Breast epithelium (tissue), 4 donors: ENCODE measurements around the gene RIPOR3. TPM values are rescaled to one million over a fixed set of nuclear protein-coding genes. Genes with fewer than 3 reads are reported as not detected.

Experiments used
- DNase-seq, 2 donors: peaks; one replicate each; pipeline ENCODE4 v3.0.0-alpha.2; 2019; ENCODE audit warnings: low spot score in 2 of 2
- H3K27ac ChIP-seq, 2 donors: fragments of 200-600 bp; sonication (generic) in 1 of 2; one replicate each; pipeline ENCODE4 v1.5.1; 2016 to 2019; ENCODE audit warnings: mild to moderate bottlenecking in 1 of 2
- H3K27me3 ChIP-seq, 2 donors: fragments of 200-600 bp; sonication (generic) in 1 of 2; one replicate each; pipeline versions ENCODE4 v1.5.1 to v1.6.0; 2017 to 2019; ENCODE audit warnings: control low read depth in 1 of 2, mild to moderate bottlenecking in 1 of 2
- H3K36me3 ChIP-seq: fragments of 200-600 bp; one replicate; pipeline ENCODE4 v1.5.1; 2019
- H3K4me1 ChIP-seq, 2 donors: fragments of 200-600 bp; sonication (generic); one replicate each; pipeline ENCODE4 v1.5.1; 2016 to 2019; ENCODE audit warnings: control low read depth in 1 of 2
- H3K4me3 ChIP-seq, 3 donors: fragments of 200-600 bp; sonication (generic); 1 replicate in 2 of 3; 2 replicates in 1 of 3; pipeline ENCODE4 v1.5.1; 2016 to 2019; ENCODE audit warnings: mild to moderate bottlenecking in 3 of 3, moderate library complexity in 2 of 3
- H3K9me3 ChIP-seq, 2 donors: fragments of 200-600 bp; sonication (generic) in 1 of 2; one replicate each; pipeline ENCODE4 v1.5.1; 2016 to 2019; ENCODE audit warnings: control low read depth in 1 of 2
- CTCF ChIP-seq, 3 donors: fragments of 450-650 bp; IDR thresholded peaks; one replicate each; pipeline ENCODE4 v1.5.1; 2016 to 2017; ENCODE audit warnings: antibody characterized with exemption in 3 of 3, mild to moderate bottlenecking in 3 of 3, moderate library complexity in 3 of 3
- POLR2A ChIP-seq: fragments of 450-650 bp; IDR thresholded peaks from one replicate; pipeline ENCODE4 v1.6.1; 2016; ENCODE audit warnings: antibody characterized with exemption, mild to moderate bottlenecking, moderate library complexity
- POLR2AphosphoS5 ChIP-seq, 3 donors: sonication (generic); formaldehyde crosslinking; IDR thresholded peaks; one replicate each; pipeline ENCODE4 v1.6.1; 2017; ENCODE audit warnings: antibody characterized with exemption in 3 of 3
- intact Hi-C: fragments of 100-400 bp; cut with DNase I; formaldehyde crosslinking; loops from one replicate; pipeline ENCODE4 v1.15.1; 2023; ENCODE audit warnings: low total_unique reads
- total RNA-seq, 3 donors: library from RNA; depleted of rRNA; stranded (reverse); fragments of >200 nt; gene quantifications; one replicate each; pipeline ENCODE4 v1.1.0, GENCODE V29; 2016

Gene RIPOR3
- total RNA-seq, 3 donors from 2014 or later = 4.5 to 35.5 (median 26.9) TPM

GRCh38 chr20:50536333-50536732, 155.0 kb downstream of the RIPOR3 start:
- Histone ChIP-seq H3K9me3 (no peaks in the 10 kb centered on the region), H3K36me3 (no peaks in the 10 kb centered on the region), H3K27me3 (no peaks in the 10 kb centered on the region), H3K27ac (no peak overlapping the region), H3K4me1 (peaks cover 0 to 4% of the 10 kb centered on the region in 2 donors), H3K4me3 (no peak overlapping the region)
- intact Hi-C loops = no loop called here
- no peak for DNase-seq
- no peak for TF ChIP-seq CTCF (IDR thresholded peaks at IDR 0.05)
- no peak for TF ChIP-seq POLR2A
- no peak for TF ChIP-seq POLR2AphosphoS5 (IDR thresholded peaks at IDR 0.05)

Other genes starting within 250 kb of the RIPOR3 start
- 10 to 100 TPM; 23.8 to 29.2 (median 28.5) TPM for gene PTPN1, start 181.2 kb downstream of the RIPOR3 start, total RNA-seq
- gene PARD6B, start 40.0 kb upstream of the RIPOR3 start, total RNA-seq = 10 to 100 TPM in 2 of 3 donors, 1 to 10 TPM in 1; 1.4 to 30.6 (median 13.4) TPM
- 10 to 100 TPM in 2 of 3 donors, 1 to 10 TPM in 1; 6.6 to 22.2 (median 10.5) TPM for gene BCAS4, start 103.5 kb upstream of the RIPOR3 start, total RNA-seq
- 10 to 100 TPM; 51.7 to 70.2 (median 60.0) TPM for gene ADNP, start 239.9 kb upstream of the RIPOR3 start, total RNA-seq